Endodermal cell (in vitro differentiated cells): Measurements from ENCODE around the gene ENDOU. TPM values are rescaled to one million over a fixed set of nuclear protein-coding genes. Genes with fewer than 3 reads are reported as not detected.
A peak's percentile ranks its signal among the peaks of the same experiment; 100 is the strongest.

ENCODE experiments used
- DNase-seq: peaks from one replicate; pipeline ENCODE4 v3.0.0-alpha.2; 2017
- H3K27ac ChIP-seq: 2 replicates; pipeline ENCODE4 v1.5.1; 2013; ENCODE audit warnings: mild to moderate bottlenecking, low read depth, low read length, moderate library complexity
- H3K27me3 ChIP-seq: 2 replicates; pipeline ENCODE4 v1.6.1; 2013; ENCODE audit warnings: mild to moderate bottlenecking, low read length, moderate library complexity; ENCODE audit not compliant: insufficient read depth, control insufficient read depth, poor library complexity, severe bottlenecking
- H3K36me3 ChIP-seq: 2 replicates; pipeline ENCODE4 v1.7.0; 2013; ENCODE audit warnings: mild to moderate bottlenecking, low read length, moderate library complexity; ENCODE audit not compliant: control insufficient read depth, insufficient read depth
- H3K4me1 ChIP-seq: one replicate; pipeline ENCODE4 v1.7.0; 2013; ENCODE audit warnings: low read length; ENCODE audit not compliant: control insufficient read depth, insufficient read depth
- H3K4me3 ChIP-seq: 2 replicates; pipeline ENCODE4 v1.5.1; 2013; ENCODE audit warnings: mild to moderate bottlenecking, low read length, moderate library complexity
- H3K9ac ChIP-seq: 2 replicates; pipeline ENCODE4 v1.6.1; 2013; ENCODE audit warnings: mild to moderate bottlenecking, low read length, moderate library complexity; ENCODE audit not compliant: poor library complexity, severe bottlenecking; ENCODE audit errors: extremely low read depth
- H3K9me3 ChIP-seq: 2 replicates; pipeline ENCODE4 v1.6.1; 2013; ENCODE audit warnings: mild to moderate bottlenecking, low read length, moderate library complexity; ENCODE audit not compliant: control insufficient read depth
- H3K27ac Mint-ChIP-seq: 2 replicates; pipeline ENCODE4 v1.8.0; 2020; ENCODE audit warnings: mixed read lengths
- H3K27me3 Mint-ChIP-seq: 2 replicates; pipeline ENCODE4 v1.8.0; 2021; ENCODE audit warnings: mild to moderate bottlenecking, mixed read lengths; ENCODE audit not compliant: insufficient read depth
- H3K36me3 Mint-ChIP-seq: 2 replicates; pipeline ENCODE4 v1.8.0; 2020; ENCODE audit warnings: low read depth, mixed read lengths
- H3K4me1 Mint-ChIP-seq: 2 replicates; pipeline ENCODE4 v1.8.0; 2020; ENCODE audit warnings: mixed read lengths
- H3K4me3 Mint-ChIP-seq: 2 replicates; pipeline ENCODE4 v1.8.0; 2020; ENCODE audit warnings: mild to moderate bottlenecking, moderate library complexity, mixed read lengths
- H3K9me3 Mint-ChIP-seq: 2 replicates; pipeline ENCODE4 v1.8.0; 2020; ENCODE audit warnings: mild to moderate bottlenecking, mixed read lengths
- WGBS, 2 experiments: methylation state at CpG; one replicate each; pipeline versions ENCODE4 v1.1.5 to v1.1.7; 2013; ENCODE audit warnings: missing lambda C conversion rate in 2 of 2, mixed read lengths in 1 of 2; ENCODE audit not compliant: insufficient coverage in 1 of 2, insufficient read length in 1 of 2; 5-methylcytosine and 5-hydroxymethylcytosine counted together
- total RNA-seq, 2 donors: library from RNA; stranded (reverse); fragmentation: NEBNext Ultra II Directional in 1 of 2; extraction: Animal tissue kit (Norgen Biotek cat#: 25700) in 1 of 2; gene quantifications; 2 replicates in 1 of 2; 3 replicates in 1 of 2; pipeline ENCODE4 v1.2.1, GENCODE V29; 2021
- TF ChIP-seq, protein P1 (sequence below): fragments of 200-600 bp; sonication (generic); conservative IDR thresholded peaks from 2 replicates; pipeline ENCODE4 v1.5.0; 2021; ENCODE audit warnings: antibody characterized with exemption, mild to moderate bottlenecking

Gene ENDOU
- total RNA-seq, 2 donors from 2014 or later, result not detected

- Histone ChIP-seq H3K27ac (no peak overlapping the region), H3K4me1 (peaks cover 5% of the 10 kb centered on the region), H3K27me3 (no peaks in the 10 kb centered on the region), H3K9me3 (no peaks in the 10 kb centered on the region), H3K36me3 (no peaks in the 10 kb centered on the region), H3K4me3 (no peak overlapping the region), H3K9ac (no peak overlapping the region)
- WGBS, 2 experiments, result 93 to 96% methylated on average over 4 to 5 of the region's 5 CpGs
- Mint-ChIP-seq H3K27me3 (peaks cover 10% of the 10 kb centered on the region), H3K9me3 (no peaks in the 10 kb centered on the region), H3K27ac (no peak overlapping the region), H3K36me3 (no peaks in the 10 kb centered on the region), H3K4me1 (peaks cover 14% of the 10 kb centered on the region), H3K4me3 (no peak overlapping the region)
- DNase-seq, result peak; percentile 44
- TF ChIP-seq, protein P1, sequence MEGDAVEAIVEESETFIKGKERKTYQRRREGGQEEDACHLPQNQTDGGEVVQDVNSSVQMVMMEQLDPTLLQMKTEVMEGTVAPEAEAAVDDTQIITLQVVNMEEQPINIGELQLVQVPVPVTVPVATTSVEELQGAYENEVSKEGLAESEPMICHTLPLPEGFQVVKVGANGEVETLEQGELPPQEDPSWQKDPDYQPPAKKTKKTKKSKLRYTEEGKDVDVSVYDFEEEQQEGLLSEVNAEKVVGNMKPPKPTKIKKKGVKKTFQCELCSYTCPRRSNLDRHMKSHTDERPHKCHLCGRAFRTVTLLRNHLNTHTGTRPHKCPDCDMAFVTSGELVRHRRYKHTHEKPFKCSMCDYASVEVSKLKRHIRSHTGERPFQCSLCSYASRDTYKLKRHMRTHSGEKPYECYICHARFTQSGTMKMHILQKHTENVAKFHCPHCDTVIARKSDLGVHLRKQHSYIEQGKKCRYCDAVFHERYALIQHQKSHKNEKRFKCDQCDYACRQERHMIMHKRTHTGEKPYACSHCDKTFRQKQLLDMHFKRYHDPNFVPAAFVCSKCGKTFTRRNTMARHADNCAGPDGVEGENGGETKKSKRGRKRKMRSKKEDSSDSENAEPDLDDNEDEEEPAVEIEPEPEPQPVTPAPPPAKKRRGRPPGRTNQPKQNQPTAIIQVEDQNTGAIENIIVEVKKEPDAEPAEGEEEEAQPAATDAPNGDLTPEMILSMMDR, result no peak
These were observed 13.8 kb downstream of the ENDOU start for GRCh38 chr12:47711448-47711847.

GRCh38 chr12:47710278-47710677 is 15.0 kb downstream of the ENDOU start:
- no peak overlapping the region for H3K9ac ChIP-seq
- no peak overlapping the region for H3K27ac Mint-ChIP-seq
- H3K9me3 Mint-ChIP-seq, result no peaks in the 10 kb centered on the region
- H3K27me3 Mint-ChIP-seq, result peaks cover 1% of the 10 kb centered on the region
- no peaks in the 10 kb centered on the region for H3K27me3 ChIP-seq
- H3K36me3 ChIP-seq, result no peaks in the 10 kb centered on the region
- no peaks in the 10 kb centered on the region for H3K36me3 Mint-ChIP-seq
- H3K4me3 Mint-ChIP-seq, result no peak overlapping the region
- H3K9me3 ChIP-seq, result no peaks in the 10 kb centered on the region
- no peak overlapping the region for H3K4me3 ChIP-seq
- H3K4me1 Mint-ChIP-seq, result peaks cover 15% of the 10 kb centered on the region
- DNase-seq, result no peak
- TF ChIP-seq, protein P1, result no peak
- no peak overlapping the region for H3K27ac ChIP-seq
- H3K4me1 ChIP-seq, result peaks cover 5% of the 10 kb centered on the region

GRCh38 chr12:47709671-47710070 is 15.6 kb downstream of the ENDOU start:
- no peak overlapping the region for H3K4me3 ChIP-seq
- H3K27me3 Mint-ChIP-seq, result peaks cover 1% of the 10 kb centered on the region
- TF ChIP-seq, protein P1, result no peak
- H3K27ac ChIP-seq, result no peak overlapping the region
- H3K4me3 Mint-ChIP-seq, result no peak overlapping the region
- no peak overlapping the region for H3K27ac Mint-ChIP-seq
- H3K4me1 Mint-ChIP-seq, result peaks cover 19% of the 10 kb centered on the region
- DNase-seq, result no peak
- H3K4me1 ChIP-seq, result peaks cover 5% of the 10 kb centered on the region
- H3K36me3 ChIP-seq, result no peaks in the 10 kb centered on the region
- H3K9me3 Mint-ChIP-seq, result no peaks in the 10 kb centered on the region
- H3K36me3 Mint-ChIP-seq, result no peaks in the 10 kb centered on the region
- H3K27me3 ChIP-seq, result no peaks in the 10 kb centered on the region
- WGBS, 2 experiments, result 98 to 100% methylated on average over 1 to 2 of the region's 2 CpGs
- no peaks in the 10 kb centered on the region for H3K9me3 ChIP-seq
- H3K9ac ChIP-seq, result no peak overlapping the region
